HEK293 (cell line): Measurements from ENCODE around the gene PTPRN2.

Experiments used
- CTCF ChIA-PET: fragments of 350-600 bp; formaldehyde crosslinking; extraction: SDS; loops from one replicate; lab custom pipeline; 2021; ENCODE audit warnings: antibody characterized with exemption; lab: Yijun Ruan, JAX
- POLR2A ChIA-PET: fragments of 300-600 bp; formaldehyde crosslinking; extraction: SDS; loops from one replicate; lab custom pipeline; 2020; ENCODE audit warnings: antibody characterized with exemption, inconsistent platforms; lab: Yijun Ruan, JAX
- H3K27ac ChIP-seq: fragments of 200-500 bp; sonication (Bioruptor generic); 2 replicates; pipeline ENCODE4 v1.5.1; 2014; ENCODE audit warnings: low read depth, low read length, control low read depth, inconsistent platforms; ENCODE audit errors: extremely low read depth
- H3K36me3 ChIP-seq, 2 experiments: fragments of 200-500 bp in 1 of 2; sonication (Bioruptor generic) in 1 of 2; 1 replicate in 1 of 2; 2 replicates in 1 of 2; pipeline ENCODE4 v1.5.1; 2014 to 2017; ENCODE audit warnings: inconsistent platforms in 2 of 2, low read length in 2 of 2; ENCODE audit not compliant: control insufficient read depth in 2 of 2, insufficient read depth in 1 of 2
- H3K4me1 ChIP-seq: fragments of 200-500 bp; sonication (Bioruptor generic); 2 replicates; pipeline ENCODE4 v1.5.1; 2014; ENCODE audit warnings: mild to moderate bottlenecking, low read length, inconsistent platforms; ENCODE audit not compliant: control insufficient read depth, insufficient read depth
- H3K4me3 ChIP-seq: 2 replicates; pipeline ENCODE4 v1.5.1; 2011; ENCODE audit warnings: low read depth, mild to moderate bottlenecking, control low read depth, low read length, moderate library complexity
- H3K9me3 ChIP-seq: fragments of 200-500 bp; sonication (Bioruptor generic); 2 replicates; pipeline ENCODE4 v1.5.1; 2014; ENCODE audit warnings: low read depth, low read length, inconsistent platforms; ENCODE audit not compliant: control insufficient read depth, insufficient read depth
- GLI4 ChIP-seq: fragments of 450-650 bp; formaldehyde crosslinking; IDR thresholded peaks from 2 replicates; pipeline ENCODE4 v1.5.1; 2016; ENCODE audit warnings: missing biosample characterization, missing genetic modification characterization
- IKZF3 ChIP-seq: fragments of 450-650 bp; IDR thresholded peaks from 2 replicates; pipeline ENCODE4 v1.5.0; 2018; ENCODE audit warnings: missing biosample characterization, mild to moderate bottlenecking, missing genetic modification characterization, moderate library complexity
- KLF16 ChIP-seq: fragments of 450-650 bp; formaldehyde crosslinking; IDR thresholded peaks from 2 replicates; pipeline ENCODE4 v1.5.1; 2017; ENCODE audit warnings: missing biosample characterization, missing genetic modification characterization
- KLF9 ChIP-seq: fragments of 450-650 bp; formaldehyde crosslinking; IDR thresholded peaks from 2 replicates; pipeline ENCODE4 v1.5.1; 2016; ENCODE audit warnings: missing biosample characterization, missing genetic modification characterization, low read depth
- MEIS1 ChIP-seq: sonication (generic); formaldehyde crosslinking; IDR thresholded peaks from 2 replicates; pipeline ENCODE4 v1.8.1; 2022; ENCODE audit warnings: missing genetic modification reagents, mild to moderate bottlenecking, borderline replicate concordance
- PRDM6 ChIP-seq: fragments of 450-650 bp; formaldehyde crosslinking; IDR thresholded peaks from 2 replicates; pipeline ENCODE4 v1.5.1; 2017; ENCODE audit warnings: missing biosample characterization, missing genetic modification characterization
- TSHZ1 ChIP-seq: fragments of 450-650 bp; formaldehyde crosslinking; IDR thresholded peaks from 2 replicates; pipeline ENCODE4 v1.5.1; 2016; ENCODE audit warnings: missing biosample characterization, missing genetic modification characterization, borderline replicate concordance
- YY1 ChIP-seq: fragments of 450-650 bp; formaldehyde crosslinking; IDR thresholded peaks from 2 replicates; pipeline ENCODE4 v1.5.1; 2018; ENCODE audit warnings: missing biosample characterization, missing genetic modification characterization
- ZEB2 ChIP-seq: fragments of 450-650 bp; formaldehyde crosslinking; IDR thresholded peaks from 2 replicates; pipeline ENCODE4 v1.5.1; 2016; ENCODE audit warnings: missing biosample characterization, missing genetic modification characterization
- ZNF112 ChIP-seq: fragments of 450-650 bp; formaldehyde crosslinking; IDR thresholded peaks from 2 replicates; pipeline ENCODE4 v1.5.0; 2017; ENCODE audit warnings: missing biosample characterization, missing genetic modification characterization
- ZNF114 ChIP-seq: fragments of 450-650 bp; formaldehyde crosslinking; IDR thresholded peaks from 2 replicates; pipeline ENCODE4 v1.5.0; 2017; ENCODE audit warnings: missing biosample characterization, missing genetic modification characterization
- ZNF121 ChIP-seq: fragments of 450-650 bp; formaldehyde crosslinking; IDR thresholded peaks from 2 replicates; pipeline ENCODE4 v1.5.1; 2016; ENCODE audit warnings: missing biosample characterization, missing genetic modification characterization
- ZNF140 ChIP-seq: fragments of 450-650 bp; formaldehyde crosslinking; IDR thresholded peaks from 2 replicates; pipeline ENCODE4 v1.5.1; 2016; ENCODE audit warnings: missing biosample characterization, missing genetic modification characterization
- ZNF184 ChIP-seq: fragments of 450-650 bp; IDR thresholded peaks from 2 replicates; pipeline ENCODE4 v1.5.1; 2018; ENCODE audit warnings: missing biosample characterization, mild to moderate bottlenecking, missing genetic modification characterization
- ZNF248 ChIP-seq: fragments of 450-650 bp; formaldehyde crosslinking; IDR thresholded peaks from 2 replicates; pipeline ENCODE4 v1.5.1; 2017; ENCODE audit warnings: missing biosample characterization, missing genetic modification characterization
- ZNF280C ChIP-seq: fragments of 450-650 bp; formaldehyde crosslinking; IDR thresholded peaks from 2 replicates; pipeline ENCODE4 v1.5.1; 2016; ENCODE audit warnings: missing biosample characterization, missing genetic modification characterization
- ZNF311 ChIP-seq: fragments of 450-650 bp; formaldehyde crosslinking; IDR thresholded peaks from 2 replicates; pipeline ENCODE4 v1.5.1; 2017; ENCODE audit warnings: missing biosample characterization, missing genetic modification characterization, borderline replicate concordance
- ZNF324 ChIP-seq: fragments of 450-650 bp; formaldehyde crosslinking; IDR thresholded peaks from 2 replicates; pipeline ENCODE4 v1.5.1; 2016; ENCODE audit warnings: missing biosample characterization, missing genetic modification characterization
- ZNF335 ChIP-seq: fragments of 450-650 bp; formaldehyde crosslinking; conservative IDR thresholded peaks from 2 replicates; pipeline ENCODE4 v1.5.1; 2016; ENCODE audit warnings: missing biosample characterization, missing genetic modification characterization
- ZNF341 ChIP-seq: fragments of 450-650 bp; formaldehyde crosslinking; IDR thresholded peaks from 2 replicates; pipeline ENCODE4; 2016; ENCODE audit warnings: low read depth, missing biosample characterization, missing genetic modification characterization
- ZNF391 ChIP-seq: fragments of 450-650 bp; formaldehyde crosslinking; IDR thresholded peaks from 2 replicates; pipeline ENCODE4 v1.5.1; 2016; ENCODE audit warnings: low read depth, missing biosample characterization, missing genetic modification characterization, borderline replicate concordance
- ZNF394 ChIP-seq: fragments of 450-650 bp; formaldehyde crosslinking; IDR thresholded peaks from 2 replicates; pipeline ENCODE4 v1.5.1; 2016; ENCODE audit warnings: missing biosample characterization, missing genetic modification characterization, mild to moderate bottlenecking, moderate library complexity, borderline replicate concordance
- ZNF473 ChIP-seq: fragments of 450-650 bp; formaldehyde crosslinking; IDR thresholded peaks from 2 replicates; pipeline ENCODE4 v1.5.1; 2017; ENCODE audit warnings: missing biosample characterization, missing genetic modification characterization
- ZNF48 ChIP-seq: fragments of 450-650 bp; formaldehyde crosslinking; IDR thresholded peaks from 2 replicates; pipeline ENCODE4 v1.5.1; 2016; ENCODE audit warnings: missing biosample characterization, missing genetic modification characterization
- ZNF621 ChIP-seq: fragments of 450-650 bp; formaldehyde crosslinking; IDR thresholded peaks from 2 replicates; pipeline ENCODE4 v1.5.1; 2017; ENCODE audit warnings: missing biosample characterization, missing genetic modification characterization
- ZNF658 ChIP-seq: fragments of 450-650 bp; formaldehyde crosslinking; IDR thresholded peaks from 2 replicates; pipeline ENCODE4; 2016; ENCODE audit warnings: missing biosample characterization, missing genetic modification characterization
- ZNF776 ChIP-seq: fragments of 450-650 bp; formaldehyde crosslinking; IDR thresholded peaks from 2 replicates; pipeline ENCODE4 v1.5.0; 2017; ENCODE audit warnings: missing biosample characterization, missing genetic modification characterization, borderline replicate concordance
- TF ChIP-seq, protein P1 (sequence below): fragments of 450-650 bp; formaldehyde crosslinking; IDR thresholded peaks from 2 replicates; pipeline ENCODE4 v1.5.1; 2016; ENCODE audit warnings: missing biosample characterization, missing genetic modification characterization

The PTPRN2 gene

DNA sequence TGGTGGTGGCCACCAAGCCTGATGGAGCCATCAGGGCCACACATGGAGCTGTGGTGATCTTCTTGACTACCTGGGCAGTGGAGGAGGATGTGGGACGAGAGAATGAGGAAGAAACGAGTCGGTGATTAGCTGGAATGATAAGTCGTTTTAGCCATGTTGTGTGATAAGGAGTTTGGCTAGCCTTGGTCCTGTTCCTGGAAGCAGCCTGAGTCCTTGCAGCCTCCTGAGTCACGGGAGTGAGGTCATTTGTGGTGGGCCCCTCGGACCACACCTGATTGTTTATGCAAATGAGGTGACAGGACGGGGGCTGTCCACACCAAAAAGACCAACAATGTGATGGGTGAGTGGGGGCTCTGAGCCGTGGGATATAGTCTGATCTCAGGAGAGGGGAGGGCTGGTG is 554.4 kb downstream of the PTPRN2 start (continued):
- no peak for TF ChIP-seq ZNF280C
- TF ChIP-seq GLI4 (tag by site-specific recombination): no peak
- no peak for TF ChIP-seq ZNF248 (tag by site-specific recombination)
- no peak for TF ChIP-seq ZNF121 (tag by site-specific recombination)
- TF ChIP-seq ZNF114 (tag by site-specific recombination): no peak

GRCh38 chr7:158032561-158033115 is 555.0 kb downstream of the PTPRN2 start:
- no peak overlapping the region for H3K4me3 ChIP-seq
- no peaks in the 10 kb centered on the region for H3K36me3 ChIP-seq
- TF ChIP-seq ZNF621 (tag by site-specific recombination) (no peak), TSHZ1 (tag by site-specific recombination) (no peak), MEIS1 (no peak), ZNF776 (no peak), KLF16 (tag by site-specific recombination) (no peak), ZNF473 (no peak), ZNF341 (no peak), YY1 (tag by site-specific recombination) (no peak), ZNF394 (no peak), ZNF658 (tag by site-specific recombination) (no peak)
- TF ChIP-seq, protein P1, sequence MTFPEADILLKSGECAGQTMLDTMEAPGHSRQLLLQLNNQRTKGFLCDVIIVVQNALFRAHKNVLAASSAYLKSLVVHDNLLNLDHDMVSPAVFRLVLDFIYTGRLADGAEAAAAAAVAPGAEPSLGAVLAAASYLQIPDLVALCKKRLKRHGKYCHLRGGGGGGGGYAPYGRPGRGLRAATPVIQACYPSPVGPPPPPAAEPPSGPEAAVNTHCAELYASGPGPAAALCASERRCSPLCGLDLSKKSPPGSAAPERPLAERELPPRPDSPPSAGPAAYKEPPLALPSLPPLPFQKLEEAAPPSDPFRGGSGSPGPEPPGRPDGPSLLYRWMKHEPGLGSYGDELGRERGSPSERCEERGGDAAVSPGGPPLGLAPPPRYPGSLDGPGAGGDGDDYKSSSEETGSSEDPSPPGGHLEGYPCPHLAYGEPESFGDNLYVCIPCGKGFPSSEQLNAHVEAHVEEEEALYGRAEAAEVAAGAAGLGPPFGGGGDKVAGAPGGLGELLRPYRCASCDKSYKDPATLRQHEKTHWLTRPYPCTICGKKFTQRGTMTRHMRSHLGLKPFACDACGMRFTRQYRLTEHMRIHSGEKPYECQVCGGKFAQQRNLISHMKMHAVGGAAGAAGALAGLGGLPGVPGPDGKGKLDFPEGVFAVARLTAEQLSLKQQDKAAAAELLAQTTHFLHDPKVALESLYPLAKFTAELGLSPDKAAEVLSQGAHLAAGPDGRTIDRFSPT (tag by site-specific recombination): no peak
- H3K9me3 ChIP-seq: no peaks in the 10 kb centered on the region
- H3K4me1 ChIP-seq: no peaks in the 10 kb centered on the region
- ChIA-PET CTCF (no interaction called here), POLR2A (no interaction called here)
- no peak overlapping the region for H3K27ac ChIP-seq

GRCh38 chr7:158031867-158032308 is 555.7 kb downstream of the PTPRN2 start:
- H3K9me3 ChIP-seq: no peaks in the 10 kb centered on the region
- CTCF ChIA-PET: no interaction called here
- no peak overlapping the region for H3K27ac ChIP-seq
- H3K36me3 ChIP-seq: no peaks in the 10 kb centered on the region
- POLR2A ChIA-PET: no interaction called here
- H3K4me3 ChIP-seq: no peak overlapping the region
- no peaks in the 10 kb centered on the region for H3K4me1 ChIP-seq
- TF ChIP-seq ZNF311 (tag by site-specific recombination) (no peak), ZNF184 (no peak), KLF9 (tag by site-specific recombination) (no peak), PRDM6 (tag by site-specific recombination) (no peak), ZNF324 (tag by site-specific recombination) (no peak), ZEB2 (tag by site-specific recombination) (no peak), ZNF391 (no peak), ZNF335 (no peak), IKZF3 (tag by site-specific recombination) (no peak), ZNF140 (tag by site-specific recombination) (no peak), ZNF112 (tag by site-specific recombination) (no peak), ZNF48 (tag by site-specific recombination) (no peak)
